Activated naive CD4-positive, alpha-beta T cell treated with anti-CD3 and anti-CD28 coated beads, Interleukin-2, amount 50 U/mL, for 16 hours (primary cell): ENCODE results near the gene BLM.

Source experiments
- DNase-seq: peaks from one replicate; pipeline ENCODE4 v3.0.0-alpha.2; 2020

Gene BLM

GRCh38 chr15:90799639-90800170 is 82.6 kb downstream of the BLM start:
- DNase-seq: no peak

DNA sequence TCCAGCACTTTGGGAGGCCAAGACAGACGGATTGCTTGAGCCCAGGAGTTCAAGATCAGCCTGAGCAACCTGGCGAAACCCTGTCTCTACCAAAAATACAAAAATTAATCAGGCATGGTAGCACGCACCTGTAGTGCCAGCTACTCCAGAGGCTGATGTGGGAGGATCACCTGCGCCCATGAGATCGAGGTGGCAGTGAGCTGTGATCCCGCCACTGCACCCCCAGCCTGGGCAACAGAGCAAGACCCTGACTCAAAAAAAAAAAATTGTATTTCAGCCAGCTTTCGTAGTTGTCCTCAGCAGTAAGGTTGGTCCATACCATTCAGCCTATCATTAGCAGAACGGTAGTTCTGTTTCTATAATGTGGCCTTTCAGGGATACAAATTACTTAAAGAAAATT is 84.7 kb downstream of the BLM start:
- DNase-seq: no peak

- DNase-seq: no peak
These were observed 90.1 kb downstream of the BLM start for GRCh38 chr15:90807074-90807785.

DNA sequence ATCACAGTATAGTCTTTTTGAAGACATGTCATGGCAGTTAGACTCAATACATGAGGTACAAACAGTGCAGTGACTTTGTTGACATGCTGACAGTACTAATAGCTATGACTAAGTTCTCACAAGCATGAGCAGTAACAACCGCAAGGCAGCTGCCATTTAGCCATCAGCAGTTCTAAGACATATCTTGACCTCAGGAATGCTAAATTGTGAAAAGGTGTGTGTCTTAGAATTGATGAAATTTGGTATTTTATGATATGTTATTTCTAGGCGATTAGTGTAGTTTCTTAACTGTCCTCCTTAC is 90.6 kb downstream of the BLM start:
- no peak for DNase-seq

GRCh38 chr15:90808517-90809235 is 91.5 kb downstream of the BLM start:
- no peak for DNase-seq

- DNase-seq: no peak
These were observed 92.4 kb downstream of the BLM start for GRCh38 chr15:90809536-90809935.

GRCh38 chr15:90810354-90810753 is 93.2 kb downstream of the BLM start:
- DNase-seq: no peak

DNA sequence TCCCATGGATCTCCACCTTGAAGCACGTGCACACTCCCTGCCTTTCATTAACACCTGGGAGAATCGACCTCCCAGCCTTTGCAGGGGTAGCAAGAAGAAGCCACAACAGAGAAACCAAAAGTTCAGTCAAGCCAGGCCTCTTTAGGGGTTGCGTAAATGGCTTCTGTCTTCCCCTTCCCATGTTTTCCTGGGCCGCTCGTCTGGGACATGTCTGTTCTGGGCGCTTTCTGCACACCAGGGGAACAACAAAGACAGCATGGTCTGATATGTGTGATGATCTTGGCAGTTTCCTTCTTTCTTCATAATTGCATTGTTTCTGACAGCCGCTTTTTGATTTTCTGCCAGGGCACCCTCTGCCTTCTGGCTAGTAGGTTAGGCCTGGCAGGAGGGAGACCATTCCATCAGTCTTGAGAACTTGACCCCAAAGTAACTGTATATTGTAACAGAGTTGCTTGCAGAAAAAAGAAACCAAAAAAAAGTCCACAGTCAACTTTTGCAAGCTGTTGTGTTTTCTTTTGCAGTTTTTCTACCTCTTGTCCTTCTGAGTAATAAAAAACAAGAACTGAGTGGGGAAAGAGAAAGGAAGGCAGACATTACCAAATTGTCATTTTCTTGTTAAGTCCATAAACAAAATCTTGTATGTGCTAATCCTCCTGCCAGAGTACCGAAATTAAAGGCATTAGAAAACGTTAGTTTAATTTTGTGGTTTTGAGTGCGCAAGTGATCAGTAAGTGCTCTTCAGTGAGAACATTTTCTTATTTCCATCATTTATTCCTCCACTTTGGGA is 95.2 kb downstream of the BLM start:
- no peak for DNase-seq

GRCh38 chr15:90812958-90813265 is 95.8 kb downstream of the BLM start:
- DNase-seq: no peak

GRCh38 chr15:90813796-90814190 is 96.6 kb downstream of the BLM start:
- DNase-seq: no peak

DNA sequence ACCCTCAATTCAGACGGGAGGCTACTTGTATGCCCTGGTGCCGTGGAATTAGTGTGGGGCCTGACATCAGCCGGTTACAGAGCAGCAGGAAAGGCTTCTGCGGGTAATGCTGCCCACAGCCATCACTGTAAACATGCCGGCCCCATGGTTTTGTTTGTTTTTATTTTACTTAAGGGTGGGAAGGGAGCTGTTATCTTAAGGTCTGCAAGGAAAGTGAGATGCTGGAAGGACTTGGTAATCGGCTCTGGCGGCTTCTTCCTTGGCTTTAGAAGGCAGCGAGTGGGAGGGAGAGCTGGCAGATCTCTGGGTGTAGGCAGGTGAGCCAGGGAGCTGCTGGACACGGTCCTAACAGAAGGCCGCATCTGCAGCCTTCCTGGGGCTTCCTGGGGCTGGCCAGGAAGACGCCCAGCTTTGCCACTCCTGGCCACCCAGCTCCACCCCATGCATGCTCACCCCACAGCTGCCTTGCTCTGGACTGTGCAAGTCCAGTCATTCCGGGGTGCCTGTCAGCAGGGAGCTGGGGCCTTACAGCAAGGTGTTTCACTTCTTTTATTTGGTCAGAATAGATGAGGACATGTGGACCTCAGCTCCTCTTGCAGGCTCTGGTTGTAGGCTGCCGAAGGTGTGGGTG is 97.2 kb downstream of the BLM start:
- no peak for DNase-seq

DNA sequence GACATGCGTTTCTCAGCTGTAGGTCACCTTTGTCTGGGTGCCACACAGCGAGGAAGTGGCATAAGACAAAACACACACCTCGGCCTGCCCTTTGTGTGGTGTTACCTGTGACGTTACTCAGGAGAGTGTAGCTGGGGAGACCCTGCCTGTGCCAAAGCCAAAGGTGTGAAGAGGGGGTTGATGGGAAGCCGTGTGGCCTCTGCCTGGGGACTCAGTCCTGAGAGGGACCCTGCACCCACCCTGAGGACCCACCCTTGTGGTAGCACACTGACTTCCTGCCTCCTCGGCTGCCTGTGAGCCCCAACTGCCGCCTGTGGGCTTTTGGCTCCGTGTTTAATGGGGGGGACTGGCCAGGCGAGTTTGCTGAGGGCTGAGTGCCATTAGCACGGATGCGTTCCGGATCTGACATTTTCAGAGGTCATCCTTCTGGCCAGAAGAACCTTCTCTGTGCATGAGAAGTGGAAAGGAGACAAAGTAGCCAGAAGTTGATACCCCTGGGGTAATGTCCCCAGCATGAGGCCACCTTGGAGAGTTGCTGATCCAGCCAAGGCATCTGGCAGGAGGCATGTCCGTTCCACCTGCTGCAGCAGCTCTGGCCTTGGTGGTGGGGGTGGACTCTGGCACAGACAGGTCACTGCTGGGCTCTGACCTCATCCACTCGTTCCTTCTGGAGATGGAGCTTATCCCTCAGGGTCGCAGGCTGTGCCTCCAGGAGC is 99.4 kb downstream of the BLM start:
- DNase-seq: no peak

- no peak for DNase-seq
These were observed 100.2 kb downstream of the BLM start for GRCh38 chr15:90817117-90818057.

DNA sequence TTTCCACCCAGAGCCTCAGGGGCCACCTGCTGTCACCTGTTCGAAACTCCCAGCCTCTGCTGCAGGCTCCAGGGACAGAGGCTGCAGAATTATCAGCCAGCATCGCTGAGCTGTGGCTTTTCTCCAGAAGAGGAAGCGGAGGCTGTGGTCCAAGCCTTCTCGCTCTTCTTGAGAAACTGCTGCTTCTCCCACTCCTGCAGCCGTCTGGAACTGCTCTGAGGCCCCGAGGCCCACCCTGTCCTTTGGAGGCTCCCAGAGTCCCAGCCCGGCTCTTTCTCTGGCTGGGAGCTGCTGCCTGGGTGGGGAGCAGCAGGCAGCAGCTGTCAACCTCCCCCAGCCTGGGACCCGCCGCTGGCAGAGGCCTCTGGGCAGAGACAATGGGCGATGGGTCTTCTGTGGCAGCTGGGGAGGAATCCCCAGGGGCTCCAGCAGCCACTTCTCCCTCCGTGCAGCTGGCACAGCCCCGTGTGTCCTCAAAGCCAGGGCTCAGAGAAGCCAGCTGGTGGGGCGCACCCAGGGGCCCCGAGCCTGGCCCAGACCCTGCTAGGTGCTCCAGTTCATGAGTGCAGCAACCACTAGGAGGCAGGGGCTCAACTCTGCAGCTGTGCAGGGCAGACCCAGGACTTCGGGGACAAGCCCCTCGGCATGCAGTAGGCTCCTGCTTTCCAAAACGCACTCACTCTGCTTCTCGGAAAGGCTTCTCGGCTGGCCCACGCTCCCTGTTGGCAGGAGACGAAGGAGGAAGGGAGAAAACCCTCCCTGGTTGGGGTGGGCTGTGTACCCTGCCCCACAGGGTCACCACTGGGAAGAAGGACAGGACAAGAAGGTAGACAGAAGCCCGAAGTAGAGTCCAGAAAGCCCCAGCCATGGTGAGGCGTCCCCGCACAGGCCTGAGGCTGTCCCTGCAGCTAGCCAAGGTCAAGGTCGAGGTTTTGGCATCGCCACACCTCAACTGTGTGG is 101.4 kb downstream of the BLM start:
- DNase-seq: peak; percentile 32

GRCh38 chr15:90819390-90819789 is 102.2 kb downstream of the BLM start:
- no peak for DNase-seq

GRCh38 chr15:90819850-90820249 is 102.7 kb downstream of the BLM start:
- DNase-seq: no peak

DNA sequence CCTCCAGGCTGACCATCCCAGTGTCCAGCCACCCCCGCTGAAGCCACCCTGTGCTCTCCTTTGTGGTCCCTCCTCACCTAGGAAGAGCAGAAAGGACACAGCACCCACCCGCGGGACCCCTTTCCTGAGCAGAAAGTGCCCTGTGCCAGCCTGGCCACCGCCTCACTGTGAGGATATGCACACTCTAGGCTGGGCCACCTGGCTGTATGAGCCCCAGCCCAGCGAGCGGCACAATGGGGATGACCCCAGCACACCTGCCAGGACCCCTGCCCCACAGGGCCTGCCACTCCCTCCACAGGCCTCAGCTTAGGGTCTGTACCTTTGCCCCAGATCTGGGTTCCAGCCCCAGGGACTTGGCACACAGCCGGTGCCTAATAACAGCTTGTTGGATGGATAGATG is 103.3 kb downstream of the BLM start:
- no peak for DNase-seq

GRCh38 chr15:90822204-90822955 is 105.2 kb downstream of the BLM start:
- DNase-seq: no peak

GRCh38 chr15:90823455-90823974 is 106.4 kb downstream of the BLM start:
- no peak for DNase-seq
